ENCODE results near the gene SELENOH. TPM values are rescaled to one million over a fixed set of nuclear protein-coding genes. Genes with fewer than 3 reads are reported as not detected.

The SELENOH gene
- total RNA-seq, 1 donor from 2014 or later = 48.5 TPM

GRCh38 chr11:57751176-57751575 is 9.9 kb downstream of the SELENOH start:
- no peak for DNase-seq

- DNase-seq = no peak
These were observed 10.5 kb downstream of the SELENOH start, which contains the start of gene BTBD18 for GRCh38 chr11:57751676-57752253. Gene BTBD18, minus strand, starts transcription at chr11:57751819. Its CDS starts 631 bp downstream, at chr11:57751188.

GRCh38 chr11:57752954-57753353 is 11.7 kb downstream of the SELENOH start:
- no peak for DNase-seq

GRCh38 chr11:57758174-57758573 is 16.9 kb downstream of the SELENOH start:
- no peak for DNase-seq

- peak; percentile 69 for DNase-seq
These were observed 20.3 kb downstream of the SELENOH start, which contains the start of gene CTNND1 for GRCh38 chr11:57761301-57762234. Gene CTNND1, plus strand, starts transcription at chr11:57761802. Its CDS starts 29,677 bp downstream, at chr11:57791479.

GRCh38 chr11:57762235-57762861 is 21.1 kb downstream of the SELENOH start:
- DNase-seq = no peak

GRCh38 chr11:57763568-57763967 is 22.3 kb downstream of the SELENOH start:
- DNase-seq = no peak

- DNase-seq = no peak
These were observed 22.7 kb downstream of the SELENOH start for GRCh38 chr11:57764021-57764420.

GRCh38 chr11:57764566-57764965 is 23.3 kb downstream of the SELENOH start:
- no peak for DNase-seq

- DNase-seq = no peak
These were observed 23.7 kb downstream of the SELENOH start for GRCh38 chr11:57764972-57765371.

- DNase-seq = no peak
These were observed 29.5 kb downstream of the SELENOH start for GRCh38 chr11:57770793-57771192.

- no peak for DNase-seq
These were observed 30.1 kb downstream of the SELENOH start for GRCh38 chr11:57771365-57771764.

- DNase-seq = no peak
These were observed 31.3 kb downstream of the SELENOH start for GRCh38 chr11:57772562-57772961.

- DNase-seq = no peak
These were observed 31.8 kb downstream of the SELENOH start for GRCh38 chr11:57773026-57773598.

- DNase-seq = no peak
These were observed 34.2 kb downstream of the SELENOH start for GRCh38 chr11:57775491-57775890.

GRCh38 chr11:57776031-57776521 is 34.8 kb downstream of the SELENOH start:
- DNase-seq = no peak

GRCh38 chr11:57776577-57777210 is 35.4 kb downstream of the SELENOH start:
- DNase-seq = no peak

- no peak for DNase-seq
These were observed 36.7 kb downstream of the SELENOH start for GRCh38 chr11:57777969-57778317.

- DNase-seq = peak; percentile 62
These were observed 37.2 kb downstream of the SELENOH start for GRCh38 chr11:57778318-57779037.

- peak; percentile 22 for DNase-seq
These were observed 38.0 kb downstream of the SELENOH start for GRCh38 chr11:57779276-57779675.

- no peak for DNase-seq
These were observed 40.2 kb downstream of the SELENOH start for GRCh38 chr11:57781529-57781943.

Measured in occipital lobe (tissue), 2 donors.